IPS-NIHi11 (cell line): Measurements from ENCODE around the gene CMTM4.
"Not testable (repeated sequence)": the region's sequence is repeated elsewhere in the genome, so short reads cannot be mapped to it uniquely, and the experiment has no call there.

ENCODE experiments used
- DNase-seq: peaks from one replicate; pipeline ENCODE4 v3.0.0; 2012; ENCODE audit warnings: mixed read lengths, low spot score

The CMTM4 gene

DNA sequence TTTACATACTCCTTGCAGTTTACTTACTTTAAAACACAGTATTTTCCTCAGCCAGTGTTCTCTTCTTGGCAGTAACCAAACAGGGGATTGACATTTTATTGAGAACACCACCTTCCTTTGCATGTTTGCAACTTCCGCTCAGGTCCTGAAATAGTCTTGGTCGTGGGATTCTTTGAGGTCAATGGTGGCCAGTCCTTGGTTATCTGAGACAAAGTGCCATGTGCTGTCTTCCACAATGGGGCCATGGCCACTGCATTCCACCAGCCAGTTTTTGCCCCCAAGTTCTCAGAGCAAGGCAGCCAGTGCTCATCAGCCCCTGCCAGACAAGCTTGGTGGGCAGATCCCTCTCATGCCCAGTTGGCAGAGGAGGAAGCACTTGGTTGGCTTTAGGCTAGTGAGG lies 22.9 kb downstream of the CMTM4 start:
- DNase-seq = no peak

- DNase-seq = no peak
Measured at GRCh38 chr16:66670691-66671388, 25.7 kb downstream of the CMTM4 start.

DNA sequence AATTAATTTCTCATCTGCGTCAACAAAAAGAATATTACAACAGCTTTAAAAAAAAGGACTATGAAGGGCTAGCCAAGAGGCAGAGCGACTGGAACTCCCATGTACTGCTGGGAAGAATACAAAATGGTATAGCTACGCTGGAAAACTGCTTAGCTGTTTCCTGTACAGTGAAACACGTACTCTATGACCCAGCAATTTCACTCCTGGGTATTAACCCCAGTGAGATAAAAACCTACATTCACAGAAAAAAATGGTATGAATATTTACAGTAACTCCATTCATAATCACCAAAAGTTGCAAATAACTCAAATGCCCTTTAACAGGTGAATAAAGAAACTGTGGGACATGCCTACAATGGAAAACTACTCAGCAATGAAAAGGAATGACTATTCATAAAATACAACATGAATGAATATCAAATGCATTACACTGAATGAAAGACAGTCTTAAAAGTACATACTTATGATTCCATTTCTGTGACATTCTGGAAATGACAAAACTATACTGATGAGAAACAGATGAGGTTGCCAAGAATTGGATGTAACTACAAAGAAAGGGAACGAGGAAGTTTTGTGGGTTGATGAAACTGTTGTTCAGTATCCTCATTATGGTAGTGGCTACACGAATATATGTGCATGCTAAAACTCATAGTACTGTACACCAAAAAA lies 27.6 kb downstream of the CMTM4 start:
- DNase-seq = no peak

DNA sequence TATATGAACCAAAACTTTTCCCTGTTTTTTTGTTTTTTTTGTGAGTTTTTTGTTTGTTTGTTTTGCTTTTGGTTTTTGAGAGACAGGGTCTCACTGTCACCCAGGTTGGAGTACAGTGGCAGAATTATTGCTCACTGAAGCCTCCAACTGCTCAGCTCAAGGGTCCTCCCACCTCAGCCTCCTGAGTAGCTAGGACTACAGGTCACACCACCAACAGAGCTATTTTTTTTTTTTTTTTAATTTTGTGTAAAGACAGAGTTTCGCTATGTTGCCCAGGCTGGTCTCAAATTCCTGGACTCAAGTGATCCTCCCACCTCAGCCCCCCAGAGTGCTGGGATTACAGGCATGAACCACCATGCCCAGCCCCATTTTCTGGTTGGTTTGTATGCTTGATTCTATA lies 28.6 kb downstream of the CMTM4 start:
- no peak for DNase-seq

GRCh38 chr16:66662445-66663194 lies 33.9 kb downstream of the CMTM4 start:
- DNase-seq = peak; percentile 33

GRCh38 chr16:66661671-66662346 lies 34.7 kb downstream of the CMTM4 start:
- not testable (repeated sequence) for DNase-seq

GRCh38 chr16:66661210-66661560 lies 35.4 kb downstream of the CMTM4 start:
- DNase-seq = no peak

DNA sequence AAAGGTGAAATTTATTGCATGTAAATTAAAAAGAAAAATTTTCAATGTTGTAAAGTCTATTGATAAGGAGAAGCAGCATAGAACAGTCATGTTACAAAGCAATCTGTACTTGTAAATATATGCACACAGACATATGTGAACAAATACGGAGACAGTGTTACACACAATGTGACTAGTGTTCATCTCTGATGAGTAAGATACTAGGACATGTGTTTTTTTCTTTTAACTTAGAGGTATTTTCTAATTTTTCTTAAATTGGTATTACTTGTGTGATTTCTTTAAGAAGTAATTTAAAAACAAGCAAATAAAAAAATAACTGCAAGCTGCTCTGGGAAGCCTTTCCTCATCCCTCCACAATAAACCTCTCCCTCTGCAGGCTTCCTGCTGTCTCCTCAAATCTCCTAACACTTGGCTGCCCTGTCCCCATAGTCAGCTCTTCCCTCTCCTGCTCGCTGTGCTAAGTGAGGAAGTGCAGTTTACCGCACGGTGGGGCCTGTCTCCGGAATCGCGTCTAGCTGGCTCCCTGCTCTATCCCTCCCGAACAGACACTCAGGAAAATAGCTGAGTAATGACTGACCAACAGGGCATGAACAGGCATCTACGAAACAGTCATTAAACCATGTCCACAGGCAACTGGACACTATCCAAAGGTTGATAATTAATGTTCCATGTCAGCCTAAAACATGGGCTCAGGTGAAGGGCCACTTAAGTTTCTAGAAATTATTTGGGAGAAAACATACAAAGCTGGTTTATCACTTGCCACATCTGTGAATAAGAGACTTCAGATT lies 35.9 kb downstream of the CMTM4 start:
- DNase-seq = peak; percentile 70

- no peak for DNase-seq
Measured at GRCh38 chr16:66658860-66659190, 37.7 kb downstream of the CMTM4 start.

DNA sequence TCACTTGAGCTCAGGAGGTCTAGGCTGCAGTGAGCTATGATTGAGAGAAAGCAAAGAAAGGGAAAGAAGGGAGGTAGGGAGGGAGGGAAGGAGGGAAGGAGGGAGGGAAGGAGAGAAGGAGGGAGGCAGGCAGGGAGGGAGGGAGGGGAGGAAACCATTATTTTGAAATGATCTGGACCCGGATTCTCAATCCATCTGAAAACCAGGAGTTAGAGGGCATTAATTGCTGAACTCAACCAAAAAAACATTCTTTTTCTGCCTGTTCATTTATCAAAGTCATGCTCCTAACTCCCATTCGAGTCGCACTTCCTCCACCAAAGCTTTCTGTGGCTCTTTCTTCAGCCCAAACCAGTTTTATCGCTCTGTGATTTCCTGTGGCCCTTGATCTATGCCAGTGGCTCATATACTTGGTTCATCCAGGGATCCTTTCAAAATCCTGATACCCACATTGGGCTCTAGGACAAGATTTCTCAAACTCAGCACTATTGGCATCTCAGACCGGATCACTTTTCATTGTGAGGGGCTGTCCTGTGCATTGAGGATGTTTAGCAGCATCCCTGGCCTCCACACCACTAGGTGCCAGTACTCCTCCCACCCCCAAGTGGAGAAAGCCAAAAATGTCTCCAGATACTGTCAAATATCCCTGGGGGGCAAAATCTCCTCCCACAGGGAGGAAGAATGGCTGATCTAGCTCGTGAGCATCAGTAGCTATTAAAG lies 38.2 kb downstream of the CMTM4 start:
- DNase-seq = no peak

GRCh38 chr16:66656547-66656946 lies 40.0 kb downstream of the CMTM4 start:
- DNase-seq = no peak

- DNase-seq = no peak
Measured at GRCh38 chr16:66653581-66654350, 42.8 kb downstream of the CMTM4 start.

DNA sequence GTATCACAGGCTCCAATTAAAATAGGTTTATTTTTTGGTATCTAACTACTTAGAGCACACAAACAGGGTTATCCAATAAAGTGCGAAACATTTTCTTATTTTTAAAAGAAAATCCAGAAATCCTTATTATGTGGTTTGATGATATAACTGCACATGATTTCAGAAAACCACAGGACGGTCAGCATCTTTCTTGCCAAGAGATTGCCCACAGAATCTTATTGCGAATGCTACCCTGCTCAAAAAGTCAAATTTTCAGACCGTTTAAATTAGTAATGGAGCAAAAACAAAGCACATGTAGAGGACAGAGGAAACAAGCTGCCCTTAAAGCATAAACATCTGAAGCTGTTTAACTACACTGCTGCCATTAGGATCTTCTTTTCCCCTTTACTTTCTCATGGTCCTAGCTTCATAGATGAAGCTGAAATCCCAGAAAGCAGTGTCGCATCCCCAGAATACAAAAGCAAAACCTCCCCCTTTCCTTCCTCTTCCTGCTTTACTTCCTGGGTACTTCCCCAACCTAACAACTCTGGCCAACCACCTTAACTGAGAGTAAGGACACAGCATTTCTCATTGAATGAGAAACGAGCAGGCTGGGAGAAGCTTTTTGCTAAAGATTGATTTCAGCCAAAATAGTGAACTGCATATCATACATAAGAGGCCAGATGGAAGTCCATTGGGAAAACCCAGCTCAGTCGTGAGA lies 43.7 kb downstream of the CMTM4 start:
- DNase-seq = no peak

DNA sequence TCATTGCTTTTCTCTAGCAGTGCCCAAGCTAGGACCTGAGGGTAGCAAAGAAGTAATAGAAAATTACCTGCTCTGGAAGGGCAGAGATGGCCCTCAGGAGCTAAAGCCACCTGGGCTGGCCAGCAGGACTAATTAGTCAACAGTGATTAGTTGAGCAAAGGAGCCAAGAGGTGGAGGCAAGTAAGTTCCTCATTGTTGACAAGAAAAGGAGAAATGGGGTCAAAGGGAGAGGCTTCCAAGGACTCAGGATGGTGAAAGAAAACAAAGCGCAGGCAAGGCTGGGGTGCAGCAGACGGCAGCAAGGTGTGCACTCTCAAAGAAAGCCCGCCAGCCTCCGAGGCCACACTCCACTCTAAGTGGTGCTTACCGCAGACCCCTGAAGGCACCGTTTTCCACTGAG lies 44.6 kb downstream of the CMTM4 start:
- no peak for DNase-seq

DNA sequence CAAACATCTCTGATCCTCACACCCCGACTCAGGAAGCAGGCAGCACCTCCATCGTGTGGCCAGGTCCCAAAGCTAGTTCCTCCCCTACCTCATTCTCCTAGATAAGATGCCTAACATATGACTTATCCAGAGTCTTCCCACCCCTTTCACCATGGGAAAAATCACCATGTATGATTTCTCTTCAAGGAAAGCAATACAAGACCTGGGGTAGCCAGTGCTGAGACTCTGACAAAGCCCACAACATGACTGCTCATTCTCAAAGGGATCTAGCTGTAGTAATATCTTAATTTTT lies 45.1 kb downstream of the CMTM4 start:
- no peak for DNase-seq

- peak; percentile 88 for DNase-seq
Measured at GRCh38 chr16:66650707-66651473, 45.7 kb downstream of the CMTM4 start.

DNA sequence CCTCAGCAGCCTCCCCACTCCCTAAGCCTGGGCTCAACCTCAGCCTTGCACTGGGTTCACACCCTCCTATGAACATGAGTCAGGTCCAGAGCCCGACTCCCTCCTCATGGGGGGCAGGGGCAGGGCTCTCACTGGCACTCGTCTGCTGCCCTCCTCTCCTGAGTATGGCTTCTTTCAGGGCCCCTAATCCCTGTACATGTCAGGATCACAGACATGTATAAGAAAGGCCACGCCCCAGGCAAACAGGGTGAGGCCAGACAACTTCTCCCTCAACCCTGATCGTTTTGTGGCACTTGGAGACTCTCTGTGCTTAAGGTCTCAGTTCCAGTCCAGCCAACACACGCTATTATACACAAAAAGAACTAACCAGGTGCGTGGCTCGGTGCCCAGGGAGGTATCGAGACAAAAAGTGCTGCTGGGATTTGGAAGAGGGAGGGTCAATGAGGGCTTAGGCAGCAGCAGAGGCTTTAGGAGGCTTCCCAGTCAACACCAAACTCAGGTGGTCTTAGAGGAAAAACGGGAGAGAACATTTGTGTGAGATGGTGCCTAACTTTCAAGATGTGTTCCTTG lies 46.8 kb downstream of the CMTM4 start:
- no peak for DNase-seq

- no peak for DNase-seq
Measured at GRCh38 chr16:66649167-66649566, 47.4 kb downstream of the CMTM4 start.

DNA sequence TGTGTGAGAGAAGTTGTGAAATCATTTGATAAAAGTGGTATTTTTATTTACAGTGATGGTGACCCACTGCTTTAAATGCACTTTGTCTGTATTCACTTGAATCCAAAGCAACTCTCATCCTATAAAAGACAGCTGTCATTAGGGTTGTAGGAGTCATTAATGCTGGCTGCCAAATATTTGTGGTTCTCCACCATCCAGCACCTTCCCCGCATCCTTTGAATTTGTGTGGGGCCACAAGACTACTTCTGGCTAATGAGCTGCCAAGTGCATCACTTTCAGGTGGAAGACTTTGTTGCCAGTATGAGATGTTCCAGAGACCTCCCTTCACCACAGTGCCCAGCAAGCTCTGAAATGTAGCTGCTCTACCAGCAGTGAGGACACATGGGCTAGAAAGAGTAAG lies 48.7 kb downstream of the CMTM4 start:
- no peak for DNase-seq
